IPS-20b (cell line): ENCODE measurements around the gene NTSR1.

ENCODE experiments used
- H3K27ac ChIP-seq: one replicate; pipeline ENCODE4 v1.5.1; 2013; ENCODE audit warnings: low read length
- H3K27me3 ChIP-seq: 2 replicates; pipeline ENCODE4 v1.6.1; 2013; ENCODE audit warnings: mild to moderate bottlenecking, low read length, inconsistent platforms; ENCODE audit not compliant: insufficient read depth
- H3K36me3 ChIP-seq: 2 replicates; pipeline ENCODE4 v1.6.1; 2013; ENCODE audit warnings: low read depth, mild to moderate bottlenecking, inconsistent platforms, low read length, moderate library complexity; ENCODE audit not compliant: insufficient read depth
- H3K4me1 ChIP-seq: 2 replicates; pipeline ENCODE4 v1.6.1; 2013; ENCODE audit warnings: mild to moderate bottlenecking, control low read depth, inconsistent platforms, low read length, moderate library complexity; ENCODE audit not compliant: insufficient read depth
- H3K4me3 ChIP-seq: 2 replicates; pipeline ENCODE4 v1.5.1; 2013; ENCODE audit warnings: mild to moderate bottlenecking, low read length, inconsistent platforms
- H3K9ac ChIP-seq: 2 replicates; pipeline ENCODE4 v1.6.1; 2013; ENCODE audit warnings: low read depth, mild to moderate bottlenecking, inconsistent platforms, low read length, moderate library complexity
- H3K9me3 ChIP-seq: 2 replicates; pipeline ENCODE4 v1.6.1; 2013; ENCODE audit warnings: mild to moderate bottlenecking, low read depth, low read length, inconsistent platforms; ENCODE audit not compliant: insufficient read depth

The NTSR1 gene

GRCh38 chr20:62760471-62760855 lies 51.8 kb downstream of the NTSR1 start:
- Histone ChIP-seq H3K27ac (no peak overlapping the region), H3K27me3 (no peaks in the 10 kb centered on the region), H3K4me1 (no peaks in the 10 kb centered on the region), H3K36me3 (no peaks in the 10 kb centered on the region), H3K4me3 (no peak overlapping the region), H3K9me3 (no peaks in the 10 kb centered on the region), H3K9ac (no peak overlapping the region)

GRCh38 chr20:62760856-62761758 lies 52.5 kb downstream of the NTSR1 start:
- Histone ChIP-seq H3K9me3 (no peaks in the 10 kb centered on the region), H3K36me3 (no peaks in the 10 kb centered on the region), H3K4me1 (no peaks in the 10 kb centered on the region), H3K27me3 (no peaks in the 10 kb centered on the region), H3K4me3 (no peak overlapping the region), H3K27ac (no peak overlapping the region), H3K9ac (no peak overlapping the region)

GRCh38 chr20:62761759-62762131 lies 53.1 kb downstream of the NTSR1 start:
- H3K4me3 ChIP-seq, result no peak overlapping the region
- H3K36me3 ChIP-seq, result no peaks in the 10 kb centered on the region
- H3K4me1 ChIP-seq, result no peaks in the 10 kb centered on the region
- H3K9me3 ChIP-seq, result no peaks in the 10 kb centered on the region
- H3K9ac ChIP-seq, result no peak overlapping the region
- no peaks in the 10 kb centered on the region; the same call in 1 of the 2 replicates for H3K27me3 ChIP-seq
- no peak overlapping the region for H3K27ac ChIP-seq

- Histone ChIP-seq H3K4me3 (no peak overlapping the region), H3K9me3 (no peaks in the 10 kb centered on the region), H3K36me3 (no peaks in the 10 kb centered on the region), H3K9ac (no peak overlapping the region), H3K4me1 (no peaks in the 10 kb centered on the region), H3K27me3 (no peaks in the 10 kb centered on the region; the same call in 1 of the 2 replicates), H3K27ac (no peak overlapping the region)
Observed at GRCh38 chr20:62762376-62762775, 53.7 kb downstream of the NTSR1 start.

- H3K36me3 ChIP-seq, result no peaks in the 10 kb centered on the region
- no peak overlapping the region for H3K27ac ChIP-seq
Observed at GRCh38 chr20:62762801-62763368, 54.2 kb downstream of the NTSR1 start.

GRCh38 chr20:62763404-62763803 lies 54.8 kb downstream of the NTSR1 start:
- H3K27ac ChIP-seq, result no peak overlapping the region
- H3K4me1 ChIP-seq, result no peaks in the 10 kb centered on the region
- H3K9ac ChIP-seq, result no peak overlapping the region
- H3K9me3 ChIP-seq, result no peaks in the 10 kb centered on the region
- no peaks in the 10 kb centered on the region for H3K36me3 ChIP-seq
- no peak overlapping the region for H3K4me3 ChIP-seq
- H3K27me3 ChIP-seq, result no peaks in the 10 kb centered on the region; the same call in 1 of the 2 replicates

More at GRCh38 chr20:62762801-62763368, 54.2 kb downstream of the NTSR1 start:
- Histone ChIP-seq H3K4me3 (no peak overlapping the region), H3K27me3 (no peaks in the 10 kb centered on the region; the same call in 1 of the 2 replicates), H3K9ac (no peak overlapping the region), H3K9me3 (no peaks in the 10 kb centered on the region), H3K4me1 (no peaks in the 10 kb centered on the region)

- no peaks in the 10 kb centered on the region for H3K36me3 ChIP-seq
- H3K4me3 ChIP-seq, result no peak overlapping the region
- H3K27me3 ChIP-seq, result no peaks in the 10 kb centered on the region; the same call in 1 of the 2 replicates
- no peaks in the 10 kb centered on the region for H3K4me1 ChIP-seq
- no peaks in the 10 kb centered on the region for H3K9me3 ChIP-seq
- H3K27ac ChIP-seq, result no peak overlapping the region
- no peak overlapping the region for H3K9ac ChIP-seq
Observed at GRCh38 chr20:62764156-62764935, 55.7 kb downstream of the NTSR1 start.

- H3K27ac ChIP-seq, result no peak overlapping the region
- no peak overlapping the region for H3K9ac ChIP-seq
- H3K4me1 ChIP-seq, result no peaks in the 10 kb centered on the region
- no peaks in the 10 kb centered on the region for H3K36me3 ChIP-seq
- no peaks in the 10 kb centered on the region for H3K9me3 ChIP-seq
- no peaks in the 10 kb centered on the region; the same call in 1 of the 2 replicates for H3K27me3 ChIP-seq
- no peak overlapping the region for H3K4me3 ChIP-seq
Observed at GRCh38 chr20:62765021-62765420, 56.4 kb downstream of the NTSR1 start.

GRCh38 chr20:62765432-62766070 lies 56.9 kb downstream of the NTSR1 start:
- Histone ChIP-seq H3K9me3 (no peaks in the 10 kb centered on the region), H3K4me3 (no peak overlapping the region), H3K27ac (no peak overlapping the region), H3K9ac (no peak overlapping the region), H3K27me3 (no peaks in the 10 kb centered on the region; the same call in 1 of the 2 replicates), H3K36me3 (no peaks in the 10 kb centered on the region), H3K4me1 (no peaks in the 10 kb centered on the region)

- no peaks in the 10 kb centered on the region for H3K4me1 ChIP-seq
- H3K27ac ChIP-seq, result no peak overlapping the region
- no peak overlapping the region for H3K4me3 ChIP-seq
Observed at GRCh38 chr20:62766071-62766450, 57.4 kb downstream of the NTSR1 start.

GRCh38 chr20:62766716-62767115 lies 58.1 kb downstream of the NTSR1 start:
- Histone ChIP-seq H3K4me3 (no peak overlapping the region), H3K36me3 (no peaks in the 10 kb centered on the region), H3K4me1 (no peaks in the 10 kb centered on the region), H3K9ac (no peak overlapping the region), H3K9me3 (no peaks in the 10 kb centered on the region), H3K27me3 (no peaks in the 10 kb centered on the region; the same call in 1 of the 2 replicates), H3K27ac (no peak overlapping the region)

More at GRCh38 chr20:62766071-62766450, 57.4 kb downstream of the NTSR1 start:
- H3K9me3 ChIP-seq, result no peaks in the 10 kb centered on the region
- no peak overlapping the region for H3K9ac ChIP-seq
- no peaks in the 10 kb centered on the region for H3K36me3 ChIP-seq
- no peaks in the 10 kb centered on the region; the same call in 1 of the 2 replicates for H3K27me3 ChIP-seq
